Keratinocyte (primary cell): ENCODE results near the gene AATF.

Experiments used
- EZH2 ChIP-seq: IDR thresholded peaks from one replicate; pipeline ENCODE4 v1.6.1; 2012; ENCODE audit warnings: inconsistent platforms, mild to moderate bottlenecking, low read length, moderate library complexity
- TF ChIP-seq, protein P1 (sequence below), 3 experiments: IDR thresholded peaks in 1 of 3; conservative IDR thresholded peaks in 1 of 3; optimal IDR thresholded peaks in 1 of 3; 2 replicates in 2 of 3; 3 replicates in 1 of 3; pipeline versions ENCODE3 to v1.5.1; 2011; ENCODE audit warnings: low read length in 3 of 3, mild to moderate bottlenecking in 3 of 3, moderate library complexity in 2 of 3, control low read depth in 1 of 3, inconsistent platforms in 1 of 3; ENCODE audit not compliant: insufficient read depth in 2 of 3; ENCODE audit errors: extremely low read depth in 1 of 3

DNA sequence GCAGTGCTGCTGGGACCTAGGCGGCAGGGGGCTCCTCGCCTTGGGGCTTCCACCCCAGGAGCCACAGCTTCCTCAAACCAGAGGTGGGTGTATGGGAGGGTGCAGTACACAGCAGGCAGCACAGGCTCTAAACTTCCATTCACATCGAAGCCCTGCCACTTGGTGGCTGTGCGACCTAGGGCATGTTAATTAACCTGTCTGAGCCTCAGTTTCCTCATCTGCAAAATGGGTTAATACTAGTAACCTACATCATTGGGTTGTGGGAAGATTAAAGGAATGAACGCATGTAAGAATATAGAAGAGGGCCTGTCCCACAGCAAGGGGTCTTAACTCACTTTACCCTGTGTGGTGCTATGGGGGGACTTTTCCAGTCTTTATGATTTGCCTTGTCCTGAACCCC, 38.2 kb upstream of the AATF start:
- TF ChIP-seq, protein P1, sequence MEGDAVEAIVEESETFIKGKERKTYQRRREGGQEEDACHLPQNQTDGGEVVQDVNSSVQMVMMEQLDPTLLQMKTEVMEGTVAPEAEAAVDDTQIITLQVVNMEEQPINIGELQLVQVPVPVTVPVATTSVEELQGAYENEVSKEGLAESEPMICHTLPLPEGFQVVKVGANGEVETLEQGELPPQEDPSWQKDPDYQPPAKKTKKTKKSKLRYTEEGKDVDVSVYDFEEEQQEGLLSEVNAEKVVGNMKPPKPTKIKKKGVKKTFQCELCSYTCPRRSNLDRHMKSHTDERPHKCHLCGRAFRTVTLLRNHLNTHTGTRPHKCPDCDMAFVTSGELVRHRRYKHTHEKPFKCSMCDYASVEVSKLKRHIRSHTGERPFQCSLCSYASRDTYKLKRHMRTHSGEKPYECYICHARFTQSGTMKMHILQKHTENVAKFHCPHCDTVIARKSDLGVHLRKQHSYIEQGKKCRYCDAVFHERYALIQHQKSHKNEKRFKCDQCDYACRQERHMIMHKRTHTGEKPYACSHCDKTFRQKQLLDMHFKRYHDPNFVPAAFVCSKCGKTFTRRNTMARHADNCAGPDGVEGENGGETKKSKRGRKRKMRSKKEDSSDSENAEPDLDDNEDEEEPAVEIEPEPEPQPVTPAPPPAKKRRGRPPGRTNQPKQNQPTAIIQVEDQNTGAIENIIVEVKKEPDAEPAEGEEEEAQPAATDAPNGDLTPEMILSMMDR (optimal IDR thresholded peaks at IDR 0.05 in 1 of 3, IDR thresholded peaks at IDR 0.05 in 1 of 3, conservative IDR thresholded peaks at IDR 0.05 in 1 of 3; ENCODE audit: extremely low read depth in 1 of 3, insufficient read depth in 2 of 3, low read length in 3 of 3) = no peak
- no peak for TF ChIP-seq EZH2
